H1 (cell line): ENCODE measurements around the gene BPIFB2. TPM values are rescaled to one million over a fixed set of nuclear protein-coding genes. Genes with fewer than 3 reads are reported as not detected.

Experiments
- RAD21 ChIP-seq, 2 experiments: IDR thresholded peaks in 1 of 2; conservative IDR thresholded peaks in 1 of 2; 2 replicates each; pipeline ENCODE4 v1.6.1; 2011; ENCODE audit warnings: low read depth in 2 of 2, low read length in 2 of 2, improper control_type of control experiment in 1 of 2, inconsistent platforms in 1 of 2, mild to moderate bottlenecking in 1 of 2, moderate library complexity in 1 of 2
- polyA plus RNA-seq, 7 experiments: library from polyadenylated mRNA; depleted of rRNA in 3 of 7; stranded (reverse) in 5 of 7; unstranded in 2 of 7; fragments of >200 nt in 5 of 7; fragments of 200-250 nt in 2 of 7; gene quantifications; 1 replicate in 5 of 7; 2 replicates in 1 of 7; 4 replicates in 1 of 7; pipeline versions ENCODE4 v1.2.1 to v1.2.3, GENCODE V29; 2011 to 2013; ENCODE audit warnings: missing spikeins in 2 of 7, mixed read lengths in 2 of 7
- total RNA-seq: library from RNA; stranded (reverse); fragmentation: NEBNext Ultra II Directional; extraction: Animal tissue kit (Norgen Biotek cat#: 25700); gene quantifications from 2 replicates; pipeline ENCODE4 v1.2.1, GENCODE V29; 2021
- TF ChIP-seq, protein P1 (sequence below): fragments of 300-600 bp; sonication (generic); IDR thresholded peaks from 2 replicates; pipeline ENCODE4 v1.7.1; 2012; ENCODE audit warnings: low read length, moderate library complexity, mild to moderate bottlenecking, inconsistent platforms; ENCODE audit not compliant: insufficient replicate concordance

BPIFB2 gene
- total and polyA plus RNA-seq, 2 of the 8 experiments (the other 6 are each of a cell fraction or from before 2014, with no cell fraction given), result not detected

DNA sequence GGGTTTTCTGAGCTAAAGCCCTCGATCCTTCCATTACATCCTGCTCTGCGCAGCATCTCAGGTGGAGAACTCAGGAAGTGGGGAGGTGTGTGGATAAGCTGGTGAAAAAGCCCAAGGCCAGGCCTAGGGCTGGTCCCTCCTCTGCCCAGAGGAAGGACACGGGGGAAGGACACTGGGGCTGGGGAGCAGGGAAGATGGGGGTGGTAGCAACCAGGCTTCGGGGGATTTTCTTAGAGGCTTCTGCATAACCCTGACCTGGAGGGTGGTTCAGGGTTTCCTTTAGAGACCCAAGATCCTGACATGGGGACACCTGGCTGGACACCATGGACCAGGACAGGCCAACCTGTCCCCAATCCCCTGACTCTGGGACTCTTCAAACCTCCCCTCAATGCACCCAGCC lies 41.1 kb upstream of the BPIFB2 start (continued):
- TF ChIP-seq, protein P1, sequence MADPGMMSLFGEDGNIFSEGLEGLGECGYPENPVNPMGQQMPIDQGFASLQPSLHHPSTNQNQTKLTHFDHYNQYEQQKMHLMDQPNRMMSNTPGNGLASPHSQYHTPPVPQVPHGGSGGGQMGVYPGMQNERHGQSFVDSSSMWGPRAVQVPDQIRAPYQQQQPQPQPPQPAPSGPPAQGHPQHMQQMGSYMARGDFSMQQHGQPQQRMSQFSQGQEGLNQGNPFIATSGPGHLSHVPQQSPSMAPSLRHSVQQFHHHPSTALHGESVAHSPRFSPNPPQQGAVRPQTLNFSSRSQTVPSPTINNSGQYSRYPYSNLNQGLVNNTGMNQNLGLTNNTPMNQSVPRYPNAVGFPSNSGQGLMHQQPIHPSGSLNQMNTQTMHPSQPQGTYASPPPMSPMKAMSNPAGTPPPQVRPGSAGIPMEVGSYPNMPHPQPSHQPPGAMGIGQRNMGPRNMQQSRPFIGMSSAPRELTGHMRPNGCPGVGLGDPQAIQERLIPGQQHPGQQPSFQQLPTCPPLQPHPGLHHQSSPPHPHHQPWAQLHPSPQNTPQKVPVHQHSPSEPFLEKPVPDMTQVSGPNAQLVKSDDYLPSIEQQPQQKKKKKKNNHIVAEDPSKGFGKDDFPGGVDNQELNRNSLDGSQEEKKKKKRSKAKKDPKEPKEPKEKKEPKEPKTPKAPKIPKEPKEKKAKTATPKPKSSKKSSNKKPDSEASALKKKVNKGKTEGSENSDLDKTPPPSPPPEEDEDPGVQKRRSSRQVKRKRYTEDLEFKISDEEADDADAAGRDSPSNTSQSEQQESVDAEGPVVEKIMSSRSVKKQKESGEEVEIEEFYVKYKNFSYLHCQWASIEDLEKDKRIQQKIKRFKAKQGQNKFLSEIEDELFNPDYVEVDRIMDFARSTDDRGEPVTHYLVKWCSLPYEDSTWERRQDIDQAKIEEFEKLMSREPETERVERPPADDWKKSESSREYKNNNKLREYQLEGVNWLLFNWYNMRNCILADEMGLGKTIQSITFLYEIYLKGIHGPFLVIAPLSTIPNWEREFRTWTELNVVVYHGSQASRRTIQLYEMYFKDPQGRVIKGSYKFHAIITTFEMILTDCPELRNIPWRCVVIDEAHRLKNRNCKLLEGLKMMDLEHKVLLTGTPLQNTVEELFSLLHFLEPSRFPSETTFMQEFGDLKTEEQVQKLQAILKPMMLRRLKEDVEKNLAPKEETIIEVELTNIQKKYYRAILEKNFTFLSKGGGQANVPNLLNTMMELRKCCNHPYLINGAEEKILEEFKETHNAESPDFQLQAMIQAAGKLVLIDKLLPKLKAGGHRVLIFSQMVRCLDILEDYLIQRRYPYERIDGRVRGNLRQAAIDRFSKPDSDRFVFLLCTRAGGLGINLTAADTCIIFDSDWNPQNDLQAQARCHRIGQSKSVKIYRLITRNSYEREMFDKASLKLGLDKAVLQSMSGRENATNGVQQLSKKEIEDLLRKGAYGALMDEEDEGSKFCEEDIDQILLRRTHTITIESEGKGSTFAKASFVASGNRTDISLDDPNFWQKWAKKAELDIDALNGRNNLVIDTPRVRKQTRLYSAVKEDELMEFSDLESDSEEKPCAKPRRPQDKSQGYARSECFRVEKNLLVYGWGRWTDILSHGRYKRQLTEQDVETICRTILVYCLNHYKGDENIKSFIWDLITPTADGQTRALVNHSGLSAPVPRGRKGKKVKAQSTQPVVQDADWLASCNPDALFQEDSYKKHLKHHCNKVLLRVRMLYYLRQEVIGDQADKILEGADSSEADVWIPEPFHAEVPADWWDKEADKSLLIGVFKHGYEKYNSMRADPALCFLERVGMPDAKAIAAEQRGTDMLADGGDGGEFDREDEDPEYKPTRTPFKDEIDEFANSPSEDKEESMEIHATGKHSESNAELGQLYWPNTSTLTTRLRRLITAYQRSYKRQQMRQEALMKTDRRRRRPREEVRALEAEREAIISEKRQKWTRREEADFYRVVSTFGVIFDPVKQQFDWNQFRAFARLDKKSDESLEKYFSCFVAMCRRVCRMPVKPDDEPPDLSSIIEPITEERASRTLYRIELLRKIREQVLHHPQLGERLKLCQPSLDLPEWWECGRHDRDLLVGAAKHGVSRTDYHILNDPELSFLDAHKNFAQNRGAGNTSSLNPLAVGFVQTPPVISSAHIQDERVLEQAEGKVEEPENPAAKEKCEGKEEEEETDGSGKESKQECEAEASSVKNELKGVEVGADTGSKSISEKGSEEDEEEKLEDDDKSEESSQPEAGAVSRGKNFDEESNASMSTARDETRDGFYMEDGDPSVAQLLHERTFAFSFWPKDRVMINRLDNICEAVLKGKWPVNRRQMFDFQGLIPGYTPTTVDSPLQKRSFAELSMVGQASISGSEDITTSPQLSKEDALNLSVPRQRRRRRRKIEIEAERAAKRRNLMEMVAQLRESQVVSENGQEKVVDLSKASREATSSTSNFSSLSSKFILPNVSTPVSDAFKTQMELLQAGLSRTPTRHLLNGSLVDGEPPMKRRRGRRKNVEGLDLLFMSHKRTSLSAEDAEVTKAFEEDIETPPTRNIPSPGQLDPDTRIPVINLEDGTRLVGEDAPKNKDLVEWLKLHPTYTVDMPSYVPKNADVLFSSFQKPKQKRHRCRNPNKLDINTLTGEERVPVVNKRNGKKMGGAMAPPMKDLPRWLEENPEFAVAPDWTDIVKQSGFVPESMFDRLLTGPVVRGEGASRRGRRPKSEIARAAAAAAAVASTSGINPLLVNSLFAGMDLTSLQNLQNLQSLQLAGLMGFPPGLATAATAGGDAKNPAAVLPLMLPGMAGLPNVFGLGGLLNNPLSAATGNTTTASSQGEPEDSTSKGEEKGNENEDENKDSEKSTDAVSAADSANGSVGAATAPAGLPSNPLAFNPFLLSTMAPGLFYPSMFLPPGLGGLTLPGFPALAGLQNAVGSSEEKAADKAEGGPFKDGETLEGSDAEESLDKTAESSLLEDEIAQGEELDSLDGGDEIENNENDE, result no peak
- no peak for TF ChIP-seq RAD21 (IDR thresholded peaks at IDR 0.05 in 1 of 2, conservative IDR thresholded peaks at IDR 0.05 in 1 of 2; ENCODE audit: low read depth in 2 of 2, low read length in 2 of 2)
